ENCODE measurements around the gene FAF1.

DNA sequence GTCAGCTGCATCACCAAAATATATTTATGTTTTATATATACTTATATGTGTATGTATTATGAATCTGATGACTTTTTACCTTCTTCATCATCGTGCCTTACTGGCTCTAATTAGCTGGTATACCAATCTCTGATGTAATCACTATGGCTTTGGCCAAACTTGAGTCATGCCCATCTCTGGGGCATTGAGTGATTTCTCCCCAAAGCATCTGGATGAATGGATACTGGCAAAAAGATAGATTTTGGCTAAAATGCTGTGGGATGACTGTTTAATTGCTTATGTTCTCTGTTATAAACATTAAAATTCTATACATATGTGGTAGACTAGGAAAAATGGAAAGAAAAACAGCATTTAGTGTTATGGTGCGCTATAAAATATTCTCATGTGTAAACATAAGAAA, 29.6 kb upstream of the FAF1 start:
- TF ChIP-seq POLR2A (IDR thresholded peaks at IDR 0.05): no peak
- TF ChIP-seq, protein P1, sequence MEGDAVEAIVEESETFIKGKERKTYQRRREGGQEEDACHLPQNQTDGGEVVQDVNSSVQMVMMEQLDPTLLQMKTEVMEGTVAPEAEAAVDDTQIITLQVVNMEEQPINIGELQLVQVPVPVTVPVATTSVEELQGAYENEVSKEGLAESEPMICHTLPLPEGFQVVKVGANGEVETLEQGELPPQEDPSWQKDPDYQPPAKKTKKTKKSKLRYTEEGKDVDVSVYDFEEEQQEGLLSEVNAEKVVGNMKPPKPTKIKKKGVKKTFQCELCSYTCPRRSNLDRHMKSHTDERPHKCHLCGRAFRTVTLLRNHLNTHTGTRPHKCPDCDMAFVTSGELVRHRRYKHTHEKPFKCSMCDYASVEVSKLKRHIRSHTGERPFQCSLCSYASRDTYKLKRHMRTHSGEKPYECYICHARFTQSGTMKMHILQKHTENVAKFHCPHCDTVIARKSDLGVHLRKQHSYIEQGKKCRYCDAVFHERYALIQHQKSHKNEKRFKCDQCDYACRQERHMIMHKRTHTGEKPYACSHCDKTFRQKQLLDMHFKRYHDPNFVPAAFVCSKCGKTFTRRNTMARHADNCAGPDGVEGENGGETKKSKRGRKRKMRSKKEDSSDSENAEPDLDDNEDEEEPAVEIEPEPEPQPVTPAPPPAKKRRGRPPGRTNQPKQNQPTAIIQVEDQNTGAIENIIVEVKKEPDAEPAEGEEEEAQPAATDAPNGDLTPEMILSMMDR (IDR thresholded peaks at IDR 0.05 in 4 of 5, conservative IDR thresholded peaks at IDR 0.05 in 1 of 5): no peak
